HK-2 (cell line): Measurements from ENCODE around the gene LANCL1.
A peak's percentile ranks its signal among the peaks of the same experiment; 100 is the strongest.

ENCODE experiments used
- DNase-seq: peaks from one replicate; pipeline ENCODE4 v3.0.0-alpha.2; 2018; ENCODE audit not compliant: unreplicated experiment

LANCL1 gene, protein sequence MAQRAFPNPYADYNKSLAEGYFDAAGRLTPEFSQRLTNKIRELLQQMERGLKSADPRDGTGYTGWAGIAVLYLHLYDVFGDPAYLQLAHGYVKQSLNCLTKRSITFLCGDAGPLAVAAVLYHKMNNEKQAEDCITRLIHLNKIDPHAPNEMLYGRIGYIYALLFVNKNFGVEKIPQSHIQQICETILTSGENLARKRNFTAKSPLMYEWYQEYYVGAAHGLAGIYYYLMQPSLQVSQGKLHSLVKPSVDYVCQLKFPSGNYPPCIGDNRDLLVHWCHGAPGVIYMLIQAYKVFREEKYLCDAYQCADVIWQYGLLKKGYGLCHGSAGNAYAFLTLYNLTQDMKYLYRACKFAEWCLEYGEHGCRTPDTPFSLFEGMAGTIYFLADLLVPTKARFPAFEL

DNA sequence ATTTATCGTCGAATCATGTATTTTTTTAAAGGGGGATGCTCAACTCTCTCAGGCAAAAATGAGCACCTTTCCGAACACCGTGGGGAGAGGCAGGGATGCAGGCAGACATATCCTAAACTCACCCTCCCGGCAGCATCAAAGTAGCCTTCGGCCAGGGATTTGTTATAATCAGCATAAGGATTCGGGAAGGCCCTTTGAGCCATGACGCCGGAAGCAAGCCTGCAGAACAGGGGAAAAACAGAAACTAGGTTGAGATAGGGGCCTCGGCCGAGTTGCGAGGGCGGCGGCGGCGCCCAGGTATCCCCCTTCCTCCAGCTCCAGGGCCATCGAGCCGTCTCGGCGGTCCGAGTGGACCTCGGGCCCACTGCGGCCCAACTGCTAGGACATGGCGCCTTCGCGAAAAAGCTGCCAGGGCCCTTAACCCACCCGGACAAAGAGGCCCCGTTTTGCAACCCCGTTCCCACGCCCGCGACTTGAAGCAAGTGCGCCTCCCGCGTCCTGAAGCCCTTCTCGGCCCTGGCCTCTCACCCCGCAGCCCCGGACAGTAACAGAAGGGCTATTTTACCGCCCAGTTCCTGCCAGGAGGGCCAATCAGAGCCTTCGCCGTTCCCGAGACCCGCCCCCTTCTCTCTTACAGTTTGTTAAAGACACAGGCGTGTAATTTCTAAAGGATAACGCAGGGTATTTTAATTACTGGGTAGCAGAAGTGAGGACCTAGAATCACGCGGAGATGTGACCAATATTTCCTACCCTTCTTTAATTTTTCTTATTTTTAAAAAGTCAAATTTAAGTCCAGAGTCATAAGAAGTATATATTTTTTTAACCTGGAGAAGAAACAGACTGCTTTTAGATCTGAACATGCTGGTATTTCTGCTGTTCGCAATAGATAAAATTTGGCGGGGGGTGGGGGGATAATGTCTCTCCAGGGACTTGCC lies at the start of gene LANCL1:
Gene LANCL1, minus strand, starts transcription at position 566 of the 935 bp plus-strand sequence. Its CDS starts 363 bp downstream, at position 203.
- DNase-seq, result peak; percentile 87

DNA sequence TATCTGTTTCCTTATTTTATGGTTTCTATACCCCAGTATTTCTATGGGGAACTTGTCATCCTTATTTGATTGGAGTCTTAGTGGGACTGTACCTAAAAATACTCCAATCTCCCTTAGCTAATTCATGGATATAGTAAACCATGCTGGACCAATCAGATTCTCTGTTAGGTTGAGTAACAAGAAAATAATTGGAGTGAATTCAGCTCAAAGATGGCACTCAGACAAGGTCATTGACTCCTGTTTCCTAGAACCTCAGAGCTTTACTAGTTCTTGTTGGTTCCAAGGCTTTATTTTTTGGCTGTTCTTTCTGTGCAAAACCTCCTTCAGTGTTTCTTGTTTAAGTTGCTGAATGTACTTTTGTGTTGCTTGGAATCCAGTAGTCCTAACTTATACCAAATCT lies 48.0 kb upstream of the LANCL1 start:
- DNase-seq, result no peak

DNA sequence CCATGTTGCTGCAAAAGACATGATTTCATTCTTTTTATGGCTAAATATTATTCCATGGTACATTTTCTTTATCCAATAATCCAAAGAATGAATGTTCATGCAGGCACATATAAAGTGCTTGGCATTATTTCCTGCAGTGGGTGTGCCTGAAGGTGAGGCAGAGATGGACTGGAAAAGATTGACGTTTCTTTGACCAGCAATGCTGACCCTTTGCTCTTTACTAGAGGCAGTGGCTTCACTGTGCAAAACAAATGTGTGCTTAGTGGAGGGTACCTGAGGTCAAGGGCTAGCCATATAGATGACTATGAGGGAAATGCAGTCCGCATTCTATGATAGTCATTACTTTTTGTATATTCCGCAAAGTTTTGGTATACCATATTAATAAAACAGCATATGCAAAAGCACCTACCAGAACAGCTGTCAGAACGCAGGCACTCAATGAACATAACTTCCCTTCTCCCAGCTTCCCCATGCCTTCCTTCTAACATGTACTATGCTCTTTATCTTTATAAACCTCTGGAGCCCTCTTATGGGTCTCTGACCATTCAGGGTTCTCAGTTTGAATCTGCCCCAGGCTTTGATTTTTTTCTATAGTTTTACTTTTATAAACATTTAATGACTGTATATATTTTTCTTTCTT lies 47.2 kb upstream of the LANCL1 start:
- DNase-seq, result no peak

DNA sequence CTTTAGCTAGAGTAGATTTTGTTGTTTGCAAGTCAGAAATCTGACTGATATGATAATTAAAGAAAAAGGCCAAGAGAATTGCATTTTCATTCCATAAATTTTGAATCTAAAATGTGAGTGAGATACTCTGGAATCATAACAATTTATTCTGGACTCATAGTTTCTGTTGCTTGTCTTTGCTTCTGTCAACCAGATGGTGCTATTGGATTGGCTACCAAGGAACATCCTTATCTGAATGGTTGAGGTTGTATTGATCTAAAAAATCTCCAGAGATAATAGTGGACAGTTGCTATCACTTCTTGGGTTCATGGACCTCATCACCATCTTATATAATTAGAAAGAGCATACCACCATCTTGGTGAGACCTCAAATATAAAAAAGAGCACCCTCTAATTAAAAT lies 45.8 kb upstream of the LANCL1 start:
- DNase-seq, result no peak

DNA sequence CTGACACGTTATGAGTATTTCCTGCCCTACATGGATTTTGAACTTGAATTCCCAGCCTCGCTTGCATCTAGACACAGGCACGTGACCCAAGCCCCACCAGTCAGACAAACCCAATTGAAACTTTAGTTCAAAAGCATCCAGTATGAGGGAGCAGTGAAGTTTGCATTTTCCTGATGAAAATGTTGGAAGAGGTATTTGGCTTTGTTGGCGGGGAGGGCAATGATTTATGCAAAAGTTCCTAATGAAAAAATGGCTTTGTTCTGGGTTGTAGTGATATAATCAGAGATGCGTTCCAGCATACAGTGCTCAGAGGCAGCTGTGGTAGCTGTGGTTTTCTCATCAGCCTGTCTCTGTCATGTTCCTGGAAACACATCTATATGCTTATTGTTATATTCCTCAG lies 43.0 kb upstream of the LANCL1 start:
- no peak for DNase-seq

DNA sequence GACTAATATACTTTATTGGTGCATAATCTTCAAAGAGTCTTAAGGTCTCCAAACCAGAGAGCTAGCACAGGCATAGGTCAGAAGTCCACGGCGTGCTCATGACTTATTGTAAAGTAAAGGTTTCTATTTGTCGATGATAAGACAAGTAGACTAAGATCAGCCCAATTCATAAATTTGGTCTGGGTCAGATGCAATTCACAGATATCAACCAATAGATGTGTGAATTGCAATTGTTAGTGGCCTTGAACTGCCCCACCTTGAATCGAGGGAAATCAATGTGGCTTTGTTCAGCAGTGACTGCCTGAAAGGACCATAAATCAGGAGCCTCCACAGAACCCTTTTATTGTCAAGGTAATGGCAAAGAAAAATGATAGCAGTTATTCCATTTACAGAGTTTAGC lies 40.7 kb upstream of the LANCL1 start:
- DNase-seq, result no peak

DNA sequence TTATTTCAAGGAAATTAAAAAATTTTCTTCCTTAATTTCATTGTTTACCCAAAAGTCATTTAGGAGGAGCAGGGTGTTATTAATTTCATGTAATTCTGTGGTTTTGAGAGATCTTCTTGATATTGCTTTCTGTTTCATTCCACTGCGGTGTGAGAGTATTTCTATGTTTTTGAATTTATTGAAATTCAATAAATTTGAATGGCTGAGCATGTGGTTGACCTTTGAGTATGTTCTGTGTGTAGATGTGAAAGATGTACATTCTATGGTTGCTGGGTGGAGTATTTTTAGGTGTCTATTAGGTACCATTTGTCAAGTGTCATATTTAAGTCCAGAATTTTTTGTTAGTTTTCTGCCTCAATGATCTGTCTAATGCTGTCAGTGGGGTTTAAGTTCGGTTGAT lies 39.4 kb upstream of the LANCL1 start:
- no peak for DNase-seq

DNA sequence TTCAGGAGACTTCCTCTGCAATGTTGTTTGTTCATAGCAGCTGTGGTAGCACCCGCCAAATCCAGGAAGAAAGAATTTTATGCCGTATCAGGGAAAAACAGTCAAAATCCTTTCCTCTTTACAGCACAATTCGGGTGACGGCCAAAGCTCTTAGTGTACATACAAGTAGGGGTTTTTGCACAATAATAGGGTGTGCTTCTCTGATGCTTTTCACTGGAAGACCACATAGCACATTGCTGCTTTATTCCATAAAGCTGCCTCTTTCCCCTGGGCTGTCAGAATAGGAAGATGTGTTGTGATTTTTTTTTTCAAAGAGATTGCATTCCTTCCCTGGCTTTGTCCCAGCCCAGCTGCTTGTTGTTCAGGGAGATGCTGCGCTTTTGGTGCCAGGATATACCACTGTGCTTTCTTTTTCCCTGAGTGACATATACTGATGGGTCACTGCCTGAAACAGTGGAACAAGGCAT lies 27.2 kb upstream of the LANCL1 start:
- DNase-seq, result no peak

DNA sequence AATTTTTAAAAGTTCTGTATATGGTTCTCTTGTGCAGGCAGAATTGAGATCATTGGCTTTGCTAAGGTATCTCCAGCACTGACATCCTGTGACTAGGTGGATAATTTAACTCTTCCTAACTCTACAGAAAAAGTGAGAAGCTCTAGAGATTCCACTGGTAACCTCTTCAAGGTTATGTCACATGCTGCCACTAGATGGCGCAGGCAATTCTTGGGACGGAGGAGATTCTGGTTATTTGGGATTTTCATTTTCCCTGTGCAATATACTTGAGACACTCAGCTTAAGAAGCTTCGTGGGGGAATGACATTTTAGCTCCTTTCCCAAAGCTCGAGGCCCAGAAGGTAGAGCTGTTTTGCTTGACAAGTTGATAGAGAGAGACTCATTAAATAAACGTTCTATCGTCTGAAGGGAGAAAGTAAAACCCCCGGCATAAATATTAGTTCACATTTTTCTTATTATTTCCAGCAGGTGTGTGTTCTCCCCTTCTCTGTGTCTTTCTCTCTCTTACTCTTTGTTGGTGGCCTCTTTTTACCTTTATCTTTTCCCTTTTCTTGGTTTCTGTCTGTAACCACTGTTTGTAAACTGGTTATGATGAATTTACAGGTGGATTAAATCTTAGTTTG lies 26.6 kb upstream of the LANCL1 start:
- DNase-seq, result peak; percentile 38

DNA sequence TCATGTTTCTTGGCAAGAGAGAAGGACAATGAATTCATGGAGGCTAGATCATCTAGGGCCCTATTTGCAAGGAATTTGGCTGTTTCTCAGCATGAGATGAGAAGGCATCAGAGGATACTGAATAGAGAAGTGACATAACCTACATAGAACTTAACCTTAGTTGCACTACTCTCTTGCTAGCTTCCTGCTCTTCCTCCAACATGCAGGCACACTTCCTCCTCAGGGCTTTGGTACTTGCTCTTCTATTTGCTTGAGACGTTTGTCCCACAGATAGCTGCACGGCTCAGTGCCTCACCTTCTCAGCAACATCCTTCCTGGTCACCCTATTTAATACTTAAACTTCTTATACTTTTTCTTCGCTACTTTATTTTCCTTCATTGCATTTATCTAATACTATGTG lies 20.0 kb upstream of the LANCL1 start:
- DNase-seq, result no peak

DNA sequence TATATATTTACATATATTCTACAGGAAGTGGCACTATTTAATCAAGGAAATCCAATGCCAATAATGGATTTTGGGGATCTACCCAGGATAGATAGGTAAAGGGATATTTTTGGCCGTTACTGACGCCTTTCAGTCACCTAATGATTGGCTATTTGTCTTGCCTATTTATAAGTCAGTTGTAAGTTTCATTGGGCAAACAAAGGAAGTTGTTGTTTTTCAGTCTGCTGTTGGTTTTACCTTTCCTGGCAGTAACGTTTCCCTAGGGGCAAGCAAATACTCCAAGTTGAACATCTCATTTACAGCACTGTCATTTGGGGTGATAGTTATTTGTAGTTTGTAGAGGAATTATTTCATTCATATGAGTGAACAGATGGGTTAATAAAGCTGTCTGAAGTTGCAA lies 17.0 kb upstream of the LANCL1 start:
- DNase-seq, result no peak

DNA sequence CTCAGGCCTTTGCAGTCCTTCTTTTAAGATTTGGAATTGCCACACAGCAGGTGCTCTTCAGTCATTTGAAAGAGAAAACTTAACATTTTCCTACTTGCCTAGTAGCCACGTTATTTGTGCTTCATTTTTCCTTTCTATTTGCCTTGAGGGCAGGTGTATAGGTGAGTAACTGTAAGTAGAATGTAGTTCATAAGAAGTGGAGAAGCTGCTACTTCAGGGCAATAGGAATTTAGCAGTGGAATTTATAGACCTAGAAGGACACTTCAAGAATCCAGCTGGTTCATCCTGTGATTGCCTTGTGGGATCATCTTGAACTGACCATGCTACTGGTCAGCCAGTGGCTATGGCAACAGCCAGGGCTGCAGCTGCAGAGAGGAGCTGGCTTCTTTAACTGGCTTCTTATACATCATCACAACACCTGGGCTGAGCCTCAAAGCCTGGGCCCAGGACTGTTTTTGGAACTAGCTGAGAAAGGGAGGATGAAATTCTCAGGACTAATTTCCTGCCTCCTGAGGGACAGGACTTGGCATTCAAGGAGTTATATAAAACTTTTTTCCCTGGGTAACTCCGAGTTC lies 5.1 kb upstream of the LANCL1 start:
- no peak for DNase-seq

DNA sequence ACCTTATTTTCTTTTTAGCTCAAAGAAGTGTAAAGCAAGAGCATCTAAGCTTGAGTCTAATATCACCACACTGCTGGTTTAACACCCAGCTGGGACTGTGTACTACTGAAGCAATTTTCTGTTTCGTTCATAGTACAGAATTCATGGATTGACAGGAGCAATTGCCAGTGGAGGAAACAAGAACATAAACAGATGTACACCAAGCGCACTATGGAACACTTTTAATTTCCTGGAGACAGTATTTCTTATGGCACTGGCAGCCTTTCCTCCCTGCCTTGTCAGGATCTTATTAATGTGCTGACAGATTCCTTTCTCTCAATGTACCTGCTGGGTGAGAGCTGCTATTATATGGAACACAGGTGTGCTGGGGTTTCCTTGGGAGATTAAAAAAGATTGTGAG lies 4.2 kb upstream of the LANCL1 start:
- no peak for DNase-seq

DNA sequence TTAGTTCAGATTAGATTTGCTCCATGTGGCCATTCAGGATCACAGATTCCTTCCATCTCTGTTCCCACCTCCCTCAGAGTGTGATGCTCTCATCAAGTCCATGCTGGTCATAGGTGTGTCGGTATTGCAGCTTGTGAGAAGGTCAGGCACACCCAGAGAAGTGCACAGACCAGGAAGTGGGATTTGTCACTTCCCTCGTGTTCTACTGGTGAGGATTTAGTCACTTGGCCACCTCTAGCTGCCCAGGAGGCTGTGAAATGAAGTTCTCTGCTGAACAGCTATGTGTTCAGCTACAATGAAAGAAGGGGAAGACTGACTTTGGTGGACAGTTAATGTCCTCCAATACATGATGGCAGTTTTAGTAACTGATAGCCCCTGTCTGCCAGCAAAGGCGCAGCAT lies 3.5 kb upstream of the LANCL1 start:
- DNase-seq, result no peak

DNA sequence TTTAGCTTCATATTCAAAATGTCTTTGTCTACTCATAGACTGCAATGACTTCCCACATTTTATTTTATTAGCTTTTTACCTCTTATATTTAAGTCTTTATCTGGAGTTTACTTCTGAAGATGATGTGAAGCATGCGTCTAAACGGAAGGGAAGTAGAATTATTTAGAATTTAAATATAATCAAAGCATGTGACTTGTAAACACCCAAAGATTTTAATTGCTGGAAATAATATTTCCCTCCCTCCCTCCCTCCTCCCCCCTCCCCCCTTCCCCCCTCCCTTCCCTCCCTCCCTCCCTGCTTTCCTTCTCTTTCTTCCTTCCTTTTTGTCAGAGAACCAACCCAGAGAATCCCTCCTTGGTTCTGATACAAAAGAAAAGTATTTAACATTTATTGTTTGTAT lies 2.1 kb upstream of the LANCL1 start:
- DNase-seq, result no peak

DNA sequence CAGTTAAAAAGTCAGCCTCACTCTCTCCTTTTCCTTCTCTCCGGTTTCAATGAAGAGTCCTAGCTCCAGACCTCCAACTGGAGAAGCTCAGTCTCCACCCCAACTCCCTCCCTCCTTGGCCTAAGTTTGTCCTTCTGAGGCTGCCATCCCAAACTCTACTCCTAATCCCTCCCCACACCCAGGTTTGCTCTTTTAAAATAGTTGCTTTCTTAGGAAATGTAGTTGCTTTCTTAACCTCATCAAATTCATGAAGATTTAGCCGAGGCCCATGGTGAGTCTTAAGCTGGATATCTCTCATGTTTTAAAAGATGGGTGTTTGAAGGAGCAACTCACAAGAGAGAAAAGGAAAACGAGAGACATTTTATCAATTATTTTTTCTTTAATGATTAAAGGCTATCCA lies 937 bp upstream of the LANCL1 start:
- peak; percentile 36 for DNase-seq

DNA sequence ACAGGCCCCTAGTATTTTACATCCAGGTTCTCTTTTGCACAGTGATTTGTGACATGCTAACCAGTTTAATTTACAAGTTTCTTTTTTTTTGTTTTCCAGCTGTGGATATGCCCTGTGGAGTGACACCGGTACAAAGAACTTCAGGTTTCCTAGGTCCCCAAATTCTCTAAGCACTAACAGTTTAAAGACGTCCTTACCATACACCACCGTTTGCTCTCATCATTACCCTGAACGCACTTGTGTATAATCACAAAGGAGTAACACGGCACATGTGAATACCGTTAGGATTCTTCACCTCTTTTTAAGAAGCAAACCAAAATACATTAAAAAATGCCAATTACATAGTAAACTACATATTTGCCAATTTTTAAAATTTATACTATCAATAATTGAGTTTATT lies 853 bp downstream of the LANCL1 start:
- DNase-seq, result no peak

DNA sequence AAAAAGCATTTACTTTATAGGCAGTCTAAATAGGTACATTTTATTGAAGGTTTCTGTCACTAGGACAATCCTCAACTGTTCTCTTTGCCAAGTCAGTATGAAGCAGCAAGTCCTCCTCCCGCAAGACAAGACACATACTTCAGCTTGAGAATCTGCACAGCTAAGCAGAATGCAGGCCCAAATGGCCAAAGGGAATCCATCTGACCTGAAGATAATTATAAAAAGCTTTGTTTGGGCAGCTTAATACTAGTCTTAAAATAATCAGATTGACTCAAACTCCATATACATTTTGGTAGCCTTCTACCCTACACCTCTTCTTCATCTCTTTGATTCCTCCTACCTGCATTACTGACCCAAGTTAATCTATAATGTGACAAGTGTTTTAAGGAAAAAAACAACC lies 1.8 kb downstream of the LANCL1 start:
- DNase-seq, result no peak

DNA sequence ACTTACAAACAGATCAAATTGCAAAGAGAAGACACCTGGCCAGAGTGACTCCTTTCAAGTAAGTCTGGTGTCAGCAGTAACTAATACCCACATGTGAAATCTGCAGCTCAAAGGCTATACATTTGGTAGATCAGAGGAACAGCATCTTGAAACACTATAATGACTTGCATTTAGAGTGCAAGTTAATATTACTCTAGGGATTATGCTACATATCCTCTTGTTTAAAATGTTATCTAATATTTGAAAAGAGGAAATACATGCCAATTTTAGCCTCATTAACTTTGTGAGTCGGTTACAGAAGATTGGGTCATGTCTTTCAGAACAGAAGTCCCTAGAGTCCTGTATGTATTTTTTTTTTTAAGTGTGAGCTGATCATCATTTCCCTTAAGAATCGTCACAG lies 15.2 kb downstream of the LANCL1 start:
- no peak for DNase-seq

DNA sequence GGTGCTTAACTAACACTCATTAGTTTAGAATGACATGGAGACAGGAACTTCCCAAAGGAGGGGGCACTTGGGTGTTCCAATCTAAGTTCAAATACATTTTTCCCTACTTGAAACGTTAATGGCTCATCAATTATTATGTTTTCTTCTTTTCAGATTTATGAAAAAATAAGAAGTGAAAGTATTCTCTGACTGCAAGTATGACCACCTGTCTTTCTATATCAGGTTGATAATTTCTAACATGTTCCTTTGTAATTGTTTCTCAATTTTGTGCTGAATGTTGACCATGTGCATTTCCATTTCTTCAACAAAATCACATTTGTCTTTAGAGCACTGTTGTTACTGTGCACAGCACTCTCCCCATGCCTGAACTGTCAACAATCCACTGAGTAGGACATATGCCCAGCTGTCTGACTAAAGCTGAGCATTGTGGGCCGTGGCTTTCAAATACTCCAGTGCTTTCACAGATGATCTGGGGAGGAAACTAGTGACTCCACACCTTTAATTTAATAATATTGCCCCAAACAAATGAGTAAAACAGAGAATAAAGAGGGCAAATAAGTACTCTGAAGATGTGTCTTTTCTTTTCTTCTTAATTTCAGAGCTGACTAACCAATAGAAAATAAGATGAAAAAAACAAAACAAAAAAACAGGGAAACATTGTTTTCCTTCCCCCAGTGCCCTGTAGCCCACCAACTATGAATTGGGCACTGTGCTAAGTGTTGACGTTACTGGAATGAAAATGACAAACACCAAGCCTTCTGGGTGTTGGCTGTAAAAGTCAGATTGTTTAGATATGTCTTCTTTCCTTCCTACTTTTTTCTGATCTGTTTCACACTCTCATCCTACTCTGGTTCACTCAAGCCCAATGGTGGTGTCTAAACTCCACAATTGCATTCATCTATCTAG lies 16.0 kb downstream of the LANCL1 start:
- no peak for DNase-seq
